Lower leg skin (tissue), 3 donors: ENCODE measurements around the gene VPS35L.

Experiments
- POLR2A ChIP-seq, 2 donors: fragments of 450-650 bp; IDR thresholded peaks; one replicate each; pipeline ENCODE4 v1.6.1; 2016 to 2017; ENCODE audit warnings: antibody characterized with exemption in 2 of 2, mild to moderate bottlenecking in 1 of 2, moderate library complexity in 1 of 2
- TF ChIP-seq, protein P1 (sequence below), 3 donors: fragments of 450-650 bp; IDR thresholded peaks; one replicate each; pipeline ENCODE4 v1.5.1; 2016; ENCODE audit warnings: antibody characterized with exemption in 3 of 3, mild to moderate bottlenecking in 3 of 3, moderate library complexity in 2 of 3

DNA sequence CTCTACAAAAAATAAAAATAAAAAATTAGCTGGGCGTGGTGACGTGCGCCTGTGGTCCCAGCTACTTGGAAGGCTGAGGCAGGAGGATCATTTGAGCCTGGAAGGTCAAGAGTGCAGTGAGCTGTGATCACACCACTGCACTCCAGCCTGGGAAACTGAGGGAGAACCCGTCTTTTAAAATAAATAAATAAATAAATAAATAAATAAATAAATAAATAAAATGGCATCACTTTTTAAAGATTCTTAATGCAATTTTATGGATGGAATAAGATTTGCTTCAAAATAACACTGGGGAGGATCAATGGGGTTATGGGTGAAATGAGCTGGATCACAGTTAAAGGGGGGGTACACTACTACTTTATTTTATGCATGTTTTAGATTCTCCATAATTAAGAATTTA, 48.5 kb upstream of the VPS35L start:
- no peak for TF ChIP-seq POLR2A (IDR thresholded peaks at IDR 0.05)
- TF ChIP-seq, protein P1, sequence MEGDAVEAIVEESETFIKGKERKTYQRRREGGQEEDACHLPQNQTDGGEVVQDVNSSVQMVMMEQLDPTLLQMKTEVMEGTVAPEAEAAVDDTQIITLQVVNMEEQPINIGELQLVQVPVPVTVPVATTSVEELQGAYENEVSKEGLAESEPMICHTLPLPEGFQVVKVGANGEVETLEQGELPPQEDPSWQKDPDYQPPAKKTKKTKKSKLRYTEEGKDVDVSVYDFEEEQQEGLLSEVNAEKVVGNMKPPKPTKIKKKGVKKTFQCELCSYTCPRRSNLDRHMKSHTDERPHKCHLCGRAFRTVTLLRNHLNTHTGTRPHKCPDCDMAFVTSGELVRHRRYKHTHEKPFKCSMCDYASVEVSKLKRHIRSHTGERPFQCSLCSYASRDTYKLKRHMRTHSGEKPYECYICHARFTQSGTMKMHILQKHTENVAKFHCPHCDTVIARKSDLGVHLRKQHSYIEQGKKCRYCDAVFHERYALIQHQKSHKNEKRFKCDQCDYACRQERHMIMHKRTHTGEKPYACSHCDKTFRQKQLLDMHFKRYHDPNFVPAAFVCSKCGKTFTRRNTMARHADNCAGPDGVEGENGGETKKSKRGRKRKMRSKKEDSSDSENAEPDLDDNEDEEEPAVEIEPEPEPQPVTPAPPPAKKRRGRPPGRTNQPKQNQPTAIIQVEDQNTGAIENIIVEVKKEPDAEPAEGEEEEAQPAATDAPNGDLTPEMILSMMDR (IDR thresholded peaks at IDR 0.05) = no peak
